Measurements from ENCODE around the gene RARS1.

RARS1 gene

DNA sequence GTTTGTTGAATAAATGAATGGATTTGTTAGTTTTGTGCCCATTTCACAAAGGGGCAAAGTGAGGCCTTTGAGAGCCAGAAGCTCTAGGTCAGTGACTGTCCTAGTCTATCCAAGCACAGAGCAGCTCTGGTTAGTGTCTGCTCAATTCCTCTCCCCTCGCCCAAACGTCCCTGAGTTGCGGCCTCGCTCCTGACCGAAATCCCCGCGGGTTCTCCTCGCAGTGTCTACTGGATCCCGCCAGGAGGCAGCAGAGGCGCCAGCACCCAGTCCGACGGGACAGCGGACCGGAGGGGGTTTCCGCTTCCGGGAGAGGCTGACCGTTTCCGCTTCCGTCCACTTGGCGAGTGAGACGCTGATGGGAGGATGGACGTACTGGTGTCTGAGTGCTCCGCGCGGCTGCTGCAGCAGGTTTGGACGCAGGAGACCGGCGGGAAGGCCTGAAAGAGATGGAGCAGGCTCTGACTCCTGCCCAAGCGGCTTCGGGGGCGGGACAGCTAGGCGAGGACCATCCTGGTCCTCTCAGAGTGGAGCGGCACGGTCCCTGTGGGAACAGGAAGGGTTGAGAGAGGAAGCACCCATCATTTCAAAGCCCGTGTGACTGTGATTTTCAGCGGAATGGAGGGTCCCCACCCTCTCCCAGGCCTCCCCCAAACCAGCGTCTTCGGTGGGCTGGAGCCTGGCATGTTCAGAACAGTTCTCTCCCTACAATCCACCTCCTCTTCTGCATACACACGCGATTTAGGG lies at the start of gene RARS1:
TSS of gene RARS1 (plus strand) at position 336 of the 744 bp plus-strand sequence. CDS start at position 364, 28 bp downstream.
- Histone ChIP-seq H4K20me1 (ENCODE audit: control insufficient read depth, insufficient read depth, low read depth, low read length) (no peaks in the 10 kb centered on the region), H3K4me2 (ENCODE audit: low read length) (peak within 1 kb of the TSS; percentile 87), H3K4me3 (ENCODE audit: low read length) (peak within 1 kb of the TSS; percentile 99), H3K9me2 (replicated peaks; ENCODE audit: control insufficient read depth, low read length) (no peaks in the 10 kb centered on the region), H3F3A (ENCODE audit: control insufficient read depth, insufficient read depth) (no peaks in the 10 kb centered on the region), H3K36me3 (ENCODE audit: control insufficient read depth, low read length) (peaks cover 42% of the 10 kb centered on the region), H3K79me2 (ENCODE audit: control insufficient read depth, low read length) (peaks cover 28% of the 10 kb centered on the region), H3K9me3 (ENCODE audit: control insufficient read depth, insufficient read depth, low read length) (no peaks in the 10 kb centered on the region), H3K27me3 (ENCODE audit: control insufficient read depth, low read length) (no peaks in the 10 kb centered on the region), H3K4me1 (ENCODE audit: control insufficient read depth, low read length) (peaks cover 19% of the 10 kb centered on the region), H3K27ac (ENCODE audit: low read depth, low read length) (peak within 1 kb of the TSS; percentile 20; the same call in 1 of the 2 replicates)
- TF ChIP-seq, protein P1, sequence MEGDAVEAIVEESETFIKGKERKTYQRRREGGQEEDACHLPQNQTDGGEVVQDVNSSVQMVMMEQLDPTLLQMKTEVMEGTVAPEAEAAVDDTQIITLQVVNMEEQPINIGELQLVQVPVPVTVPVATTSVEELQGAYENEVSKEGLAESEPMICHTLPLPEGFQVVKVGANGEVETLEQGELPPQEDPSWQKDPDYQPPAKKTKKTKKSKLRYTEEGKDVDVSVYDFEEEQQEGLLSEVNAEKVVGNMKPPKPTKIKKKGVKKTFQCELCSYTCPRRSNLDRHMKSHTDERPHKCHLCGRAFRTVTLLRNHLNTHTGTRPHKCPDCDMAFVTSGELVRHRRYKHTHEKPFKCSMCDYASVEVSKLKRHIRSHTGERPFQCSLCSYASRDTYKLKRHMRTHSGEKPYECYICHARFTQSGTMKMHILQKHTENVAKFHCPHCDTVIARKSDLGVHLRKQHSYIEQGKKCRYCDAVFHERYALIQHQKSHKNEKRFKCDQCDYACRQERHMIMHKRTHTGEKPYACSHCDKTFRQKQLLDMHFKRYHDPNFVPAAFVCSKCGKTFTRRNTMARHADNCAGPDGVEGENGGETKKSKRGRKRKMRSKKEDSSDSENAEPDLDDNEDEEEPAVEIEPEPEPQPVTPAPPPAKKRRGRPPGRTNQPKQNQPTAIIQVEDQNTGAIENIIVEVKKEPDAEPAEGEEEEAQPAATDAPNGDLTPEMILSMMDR (IDR thresholded peaks at IDR 0.05; ENCODE audit: low read depth, low read length, poor library complexity, severe bottlenecking), result peak; percentile 90
- TF ChIP-seq EZH2phosphoT487 (IDR thresholded peaks at IDR 0.05; ENCODE audit: borderline replicate concordance, low read length), result no peak

GRCh38 chr5:168438349-168438748 lies 47.9 kb upstream of the RARS1 start:
- H3K79me2 ChIP-seq (ENCODE audit: control insufficient read depth, low read length), result no peaks in the 10 kb centered on the region

DNA sequence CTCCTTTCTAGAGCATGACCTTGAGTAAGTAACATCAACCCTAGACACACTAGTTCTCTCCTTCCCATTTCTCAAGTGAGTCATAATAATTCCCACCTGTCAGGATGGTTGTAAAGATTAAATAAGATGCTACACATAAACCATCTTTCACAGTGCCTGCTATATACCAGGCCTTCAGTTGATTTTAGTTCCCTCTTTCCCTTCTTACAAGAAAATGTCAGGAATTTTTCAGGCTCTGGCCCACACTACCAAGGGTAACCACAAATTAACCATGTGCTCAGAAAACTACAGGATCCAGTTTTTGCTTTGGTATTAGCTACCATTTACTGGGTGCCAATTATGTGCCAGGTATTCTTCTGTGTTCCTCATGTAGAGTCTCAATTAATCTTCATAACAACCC lies 42.7 kb upstream of the RARS1 start:
- H3K9me2 ChIP-seq (replicated peaks; ENCODE audit: control insufficient read depth, low read length), result no peaks in the 10 kb centered on the region
- no peaks in the 10 kb centered on the region for H3K27me3 ChIP-seq (ENCODE audit: control insufficient read depth, low read length)
- H3K27ac ChIP-seq (ENCODE audit: low read depth, low read length), result no peak overlapping the region
- H4K20me1 ChIP-seq (ENCODE audit: control insufficient read depth, insufficient read depth, low read depth, low read length), result no peaks in the 10 kb centered on the region
- H3K9me3 ChIP-seq (ENCODE audit: control insufficient read depth, insufficient read depth, low read length), result no peaks in the 10 kb centered on the region
- no peak overlapping the region for H3K4me3 ChIP-seq (ENCODE audit: low read length)
- no peaks in the 10 kb centered on the region for H3K4me1 ChIP-seq (ENCODE audit: control insufficient read depth, low read length)
- H3K79me2 ChIP-seq (ENCODE audit: control insufficient read depth, low read length), result no peaks in the 10 kb centered on the region
- H3K36me3 ChIP-seq (ENCODE audit: control insufficient read depth, low read length), result no peaks in the 10 kb centered on the region
- no peaks in the 10 kb centered on the region for H3F3A ChIP-seq (ENCODE audit: control insufficient read depth, insufficient read depth)
- no peak overlapping the region for H3K4me2 ChIP-seq (ENCODE audit: low read length)
- TF ChIP-seq EZH2phosphoT487 (IDR thresholded peaks at IDR 0.05; ENCODE audit: borderline replicate concordance, low read length), result no peak
- TF ChIP-seq, protein P1 (IDR thresholded peaks at IDR 0.05; ENCODE audit: low read depth, low read length, poor library complexity, severe bottlenecking), result no peak

More at GRCh38 chr5:168438349-168438748, 47.9 kb upstream of the RARS1 start:
- Histone ChIP-seq H3F3A (ENCODE audit: control insufficient read depth, insufficient read depth) (no peaks in the 10 kb centered on the region), H3K27ac (ENCODE audit: low read depth, low read length) (no peak overlapping the region), H3K9me3 (ENCODE audit: control insufficient read depth, insufficient read depth, low read length) (no peaks in the 10 kb centered on the region), H3K4me2 (ENCODE audit: low read length) (no peak overlapping the region), H3K27me3 (ENCODE audit: control insufficient read depth, low read length) (no peaks in the 10 kb centered on the region), H3K36me3 (ENCODE audit: control insufficient read depth, low read length) (no peaks in the 10 kb centered on the region), H3K4me3 (ENCODE audit: low read length) (no peak overlapping the region), H3K4me1 (ENCODE audit: control insufficient read depth, low read length) (no peaks in the 10 kb centered on the region), H4K20me1 (ENCODE audit: control insufficient read depth, insufficient read depth, low read depth, low read length) (no peaks in the 10 kb centered on the region), H3K9me2 (replicated peaks; ENCODE audit: control insufficient read depth, low read length) (no peaks in the 10 kb centered on the region)
- TF ChIP-seq EZH2phosphoT487 (IDR thresholded peaks at IDR 0.05; ENCODE audit: borderline replicate concordance, low read length), result no peak
- TF ChIP-seq, protein P1 (IDR thresholded peaks at IDR 0.05; ENCODE audit: low read depth, low read length, poor library complexity, severe bottlenecking), result no peak
